B cell (primary cell): ENCODE results near the gene TUFM.

Source experiments
- EZH2 ChIP-seq: IDR thresholded peaks from 2 replicates; pipeline ENCODE4 v1.6.1; 2012; ENCODE audit warnings: borderline replicate concordance, low read depth, mild to moderate bottlenecking, moderate library complexity, low read length; ENCODE audit not compliant: insufficient read depth, poor library complexity, severe bottlenecking
- TF ChIP-seq, protein P1 (sequence below): fragments of 200-600 bp; IDR thresholded peaks from one replicate; pipeline ENCODE4 v1.8.0; 2022; ENCODE audit warnings: antibody characterized with exemption, mild to moderate bottlenecking

DNA sequence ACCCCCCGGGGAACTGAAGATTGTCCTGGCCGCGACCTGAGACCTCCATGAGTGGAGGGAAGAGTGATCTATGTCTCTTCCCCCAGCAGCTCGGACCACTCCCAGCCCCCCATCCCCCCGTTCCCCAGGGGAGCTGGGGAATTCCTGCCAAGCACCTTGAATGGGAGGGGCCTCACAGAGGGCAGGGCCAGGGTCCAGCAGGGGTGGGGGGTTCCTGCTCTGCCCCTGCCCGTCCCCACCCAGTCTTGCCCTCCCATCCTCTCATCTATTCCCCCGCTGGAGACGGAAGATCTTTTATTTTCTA is 9.4 kb downstream of the TUFM start:
- no peak for TF ChIP-seq EZH2
- TF ChIP-seq, protein P1, sequence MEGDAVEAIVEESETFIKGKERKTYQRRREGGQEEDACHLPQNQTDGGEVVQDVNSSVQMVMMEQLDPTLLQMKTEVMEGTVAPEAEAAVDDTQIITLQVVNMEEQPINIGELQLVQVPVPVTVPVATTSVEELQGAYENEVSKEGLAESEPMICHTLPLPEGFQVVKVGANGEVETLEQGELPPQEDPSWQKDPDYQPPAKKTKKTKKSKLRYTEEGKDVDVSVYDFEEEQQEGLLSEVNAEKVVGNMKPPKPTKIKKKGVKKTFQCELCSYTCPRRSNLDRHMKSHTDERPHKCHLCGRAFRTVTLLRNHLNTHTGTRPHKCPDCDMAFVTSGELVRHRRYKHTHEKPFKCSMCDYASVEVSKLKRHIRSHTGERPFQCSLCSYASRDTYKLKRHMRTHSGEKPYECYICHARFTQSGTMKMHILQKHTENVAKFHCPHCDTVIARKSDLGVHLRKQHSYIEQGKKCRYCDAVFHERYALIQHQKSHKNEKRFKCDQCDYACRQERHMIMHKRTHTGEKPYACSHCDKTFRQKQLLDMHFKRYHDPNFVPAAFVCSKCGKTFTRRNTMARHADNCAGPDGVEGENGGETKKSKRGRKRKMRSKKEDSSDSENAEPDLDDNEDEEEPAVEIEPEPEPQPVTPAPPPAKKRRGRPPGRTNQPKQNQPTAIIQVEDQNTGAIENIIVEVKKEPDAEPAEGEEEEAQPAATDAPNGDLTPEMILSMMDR: no peak
